Lung (tissue), 12 donors: ENCODE results near the gene ZNRF1. TPM values are rescaled to one million over a fixed set of nuclear protein-coding genes. Genes with fewer than 3 reads are reported as not detected.

Source experiments
- ATAC-seq: fragments of 200-7000 bp; cut with Tn5 transposase; one replicate; pipeline ENCODE4 v1.9.1; 2020; ENCODE audit warnings: moderate number of reproducible peaks; ENCODE audit not compliant: insufficient read depth, low FRiP score
- DNase-seq, 3 donors: peaks; one replicate each; pipeline ENCODE4 v3.0.0-alpha.2; 2013 to 2017
- H3K27ac ChIP-seq, 2 donors: one replicate each; pipeline ENCODE4 v1.5.1; 2013; ENCODE audit warnings: mild to moderate bottlenecking in 2 of 2, moderate library complexity in 2 of 2, control low read depth in 1 of 2, inconsistent platforms in 1 of 2, low read depth in 1 of 2, low read length in 1 of 2
- H3K27me3 ChIP-seq, 3 donors: one replicate each; pipeline ENCODE4 v1.5.1; 2013; ENCODE audit warnings: low read length in 2 of 3; ENCODE audit not compliant: control insufficient read depth in 3 of 3, insufficient read depth in 3 of 3
- H3K36me3 ChIP-seq, 4 donors: one replicate each; pipeline ENCODE4 v1.5.1; 2013; ENCODE audit warnings: low read length in 4 of 4, mild to moderate bottlenecking in 1 of 4, moderate library complexity in 1 of 4; ENCODE audit not compliant: control insufficient read depth in 4 of 4, insufficient read depth in 4 of 4
- H3K4me1 ChIP-seq, 5 donors: one replicate each; pipeline ENCODE4 v1.5.1; 2013; ENCODE audit warnings: low read length in 5 of 5, mild to moderate bottlenecking in 2 of 5, moderate library complexity in 1 of 5; ENCODE audit not compliant: control insufficient read depth in 5 of 5, insufficient read depth in 5 of 5
- H3K4me3 ChIP-seq: one replicate; pipeline ENCODE4 v1.5.1; 2013; ENCODE audit warnings: mild to moderate bottlenecking, control low read depth, moderate library complexity
- H3K9ac ChIP-seq, 2 donors: one replicate each; pipeline ENCODE4 v1.5.1; 2013; ENCODE audit warnings: low read length in 2 of 2, control low read depth in 1 of 2; ENCODE audit not compliant: insufficient read depth in 1 of 2
- H3K9me3 ChIP-seq, 4 donors: one replicate each; pipeline ENCODE4 v1.5.1; 2013; ENCODE audit warnings: low read length in 3 of 4, mild to moderate bottlenecking in 1 of 4, moderate library complexity in 1 of 4; ENCODE audit not compliant: control insufficient read depth in 4 of 4, insufficient read depth in 3 of 4
- WGBS, 2 donors: extraction: QIAGEN DNeasy Blood & Tissue Kit; methylation state at CpG; one replicate each; pipeline ENCODE4 v1.1.7; 2013; 5-methylcytosine and 5-hydroxymethylcytosine counted together
- polyA plus RNA-seq, 2 donors: library from polyadenylated mRNA; stranded (reverse); fragments of 200-250 nt; gene quantifications; one replicate each; pipeline ENCODE4 v1.2.1, GENCODE V29; 2013
- total RNA-seq, 2 donors: library from RNA; depleted of rRNA in 1 of 2; stranded (reverse); fragments of >200 nt in 1 of 2; gene quantifications; one replicate each; pipeline ENCODE4 v1.2.1, GENCODE V29; 2014 to 2021
- TF ChIP-seq, protein P1 (sequence below): IDR thresholded peaks from 2 replicates; pipeline ENCODE4 v1.5.1; 2012; ENCODE audit warnings: mild to moderate bottlenecking; ENCODE audit errors: control extremely low read depth, extremely low read depth
- donor health status: control.
- donor health status: control.
- donor health status: Bipolar disorder and iron deficiency.
- donor health status: healthy.
- donor health status: DM: yes; HTN: yes; CAD: no.

Gene ZNRF1
- total and polyA plus RNA-seq, 4 donors, result 8.9 to 25.1 (median 16.2) TPM

DNA sequence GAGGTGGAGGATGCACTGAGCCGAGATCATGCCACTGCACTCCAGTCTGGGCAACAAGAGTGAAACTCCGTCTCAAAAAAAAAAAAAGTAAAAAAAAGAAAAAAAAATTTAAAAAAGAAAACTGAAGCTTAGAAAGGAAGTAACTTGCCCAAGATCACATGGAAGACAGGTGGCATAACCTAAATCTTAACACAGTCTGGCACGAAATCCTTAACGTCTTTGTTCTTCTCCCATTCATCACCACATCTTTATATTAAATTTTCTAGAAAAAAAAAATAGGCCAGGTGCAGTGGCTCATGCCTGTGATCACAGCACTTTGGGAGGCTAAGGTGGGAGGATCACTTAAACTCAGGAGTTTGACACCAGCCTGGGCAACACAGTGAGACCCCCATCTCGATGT, 23.2 kb upstream of the ZNRF1 start:
- TF ChIP-seq, protein P1, sequence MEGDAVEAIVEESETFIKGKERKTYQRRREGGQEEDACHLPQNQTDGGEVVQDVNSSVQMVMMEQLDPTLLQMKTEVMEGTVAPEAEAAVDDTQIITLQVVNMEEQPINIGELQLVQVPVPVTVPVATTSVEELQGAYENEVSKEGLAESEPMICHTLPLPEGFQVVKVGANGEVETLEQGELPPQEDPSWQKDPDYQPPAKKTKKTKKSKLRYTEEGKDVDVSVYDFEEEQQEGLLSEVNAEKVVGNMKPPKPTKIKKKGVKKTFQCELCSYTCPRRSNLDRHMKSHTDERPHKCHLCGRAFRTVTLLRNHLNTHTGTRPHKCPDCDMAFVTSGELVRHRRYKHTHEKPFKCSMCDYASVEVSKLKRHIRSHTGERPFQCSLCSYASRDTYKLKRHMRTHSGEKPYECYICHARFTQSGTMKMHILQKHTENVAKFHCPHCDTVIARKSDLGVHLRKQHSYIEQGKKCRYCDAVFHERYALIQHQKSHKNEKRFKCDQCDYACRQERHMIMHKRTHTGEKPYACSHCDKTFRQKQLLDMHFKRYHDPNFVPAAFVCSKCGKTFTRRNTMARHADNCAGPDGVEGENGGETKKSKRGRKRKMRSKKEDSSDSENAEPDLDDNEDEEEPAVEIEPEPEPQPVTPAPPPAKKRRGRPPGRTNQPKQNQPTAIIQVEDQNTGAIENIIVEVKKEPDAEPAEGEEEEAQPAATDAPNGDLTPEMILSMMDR, result no peak
- Histone ChIP-seq H3K4me1 (no peaks in the 10 kb centered on the region), H3K9ac (no peak overlapping the region), H3K9me3 (no peaks in the 10 kb centered on the region), H3K27me3 (no peaks in the 10 kb centered on the region), H3K4me3 (no peak overlapping the region), H3K36me3 (peaks cover 0 to 13% (median 7%) of the 10 kb centered on the region in 4 donors), H3K27ac (no peak overlapping the region)
- ATAC-seq, result no peak
- no peak for DNase-seq
- 71 to 81% methylated on average over 5 of the region's 5 CpGs for WGBS, 2 donors

- no peaks in the 10 kb centered on the region for H3K27me3 ChIP-seq
- H3K9me3 ChIP-seq, result no peaks in the 10 kb centered on the region
- TF ChIP-seq, protein P1, result no peak
- no peak overlapping the region for H3K9ac ChIP-seq
- no peak overlapping the region for H3K27ac ChIP-seq
- ATAC-seq (no peak), DNase-seq (no peak)
- peaks cover 0 to 7% (median 0%) of the 10 kb centered on the region in 5 donors for H3K4me1 ChIP-seq
- 60 to 81% methylated on average over 1 of the region's 1 CpG for WGBS, 2 donors
- H3K36me3 ChIP-seq, result peaks cover 0 to 6% (median 2%) of the 10 kb centered on the region in 4 donors
- no peak overlapping the region for H3K4me3 ChIP-seq
Measured at GRCh38 chr16:74982256-74982655, 16.6 kb upstream of the ZNRF1 start.

DNA sequence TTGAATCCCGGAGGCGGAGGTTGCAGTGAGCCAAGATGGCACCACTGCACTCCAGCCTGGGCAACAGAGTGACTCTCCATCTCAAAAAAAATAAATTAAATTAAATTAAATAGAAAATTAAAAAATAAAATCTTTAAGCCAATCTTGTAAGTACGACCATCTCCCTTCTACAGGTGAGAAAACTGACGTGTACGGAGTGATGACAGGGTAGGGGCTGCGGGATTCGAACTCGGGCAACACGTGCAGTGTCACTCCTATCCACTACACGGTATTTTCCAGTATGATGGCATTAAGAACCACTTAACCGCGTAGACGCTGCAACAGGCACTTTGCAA, 14.7 kb upstream of the ZNRF1 start:
- Histone ChIP-seq H3K36me3 (peaks cover 0 to 4% (median 0%) of the 10 kb centered on the region in 4 donors), H3K4me3 (peak overlapping the region; percentile 98), H3K27ac (peak overlapping the region in 1 of 2 donors; percentile 71), H3K4me1 (peaks cover 0 to 7% (median 0%) of the 10 kb centered on the region in 5 donors), H3K9ac (peak overlapping the region; percentile 86 to 90), H3K27me3 (no peaks in the 10 kb centered on the region), H3K9me3 (no peaks in the 10 kb centered on the region)
- ATAC-seq (no peak), DNase-seq (no peak)
- 29 to 32% methylated on average over 12 to 13 of the region's 13 CpGs for WGBS, 2 donors
- TF ChIP-seq, protein P1, result no peak
